HepG2 (cell line): Measurements from ENCODE around the gene LATS1. TPM values are rescaled to one million over a fixed set of nuclear protein-coding genes. Genes with fewer than 3 reads are reported as not detected.

ENCODE experiments used
- ATF1 ChIP-seq: IDR thresholded peaks from 2 replicates; pipeline ENCODE4 v1.6.1; 2016; ENCODE audit warnings: mild to moderate bottlenecking, control low read depth
- FOXK2 ChIP-seq: fragments of 450-650 bp; IDR thresholded peaks from 2 replicates; pipeline ENCODE4 v1.6.1; 2016
- NKX3-1 ChIP-seq: sonication (generic); formaldehyde crosslinking; IDR thresholded peaks from 2 replicates; pipeline ENCODE4 v1.5.0; 2020; ENCODE audit warnings: missing genetic modification reagents
- PAF1 ChIP-seq: IDR thresholded peaks from 2 replicates; pipeline ENCODE4 v1.6.1; 2016; ENCODE audit warnings: missing genetic modification reagents, missing compliant biosample characterization
- ZNF30 ChIP-seq: sonication (generic); formaldehyde crosslinking; IDR thresholded peaks from 2 replicates; pipeline ENCODE4 v1.5.0; 2020; ENCODE audit warnings: mild to moderate bottlenecking, missing genetic modification reagents
- ZNF318 ChIP-seq: sonication (generic); formaldehyde crosslinking; IDR thresholded peaks from 2 replicates; pipeline ENCODE4 v1.4.0; 2020; ENCODE audit warnings: mild to moderate bottlenecking, missing genetic modification reagents
- ZNF44 ChIP-seq: sonication (generic); formaldehyde crosslinking; IDR thresholded peaks from 2 replicates; pipeline ENCODE4 v1.5.1; 2020; ENCODE audit warnings: mild to moderate bottlenecking, missing genetic modification reagents
- ZNF703 ChIP-seq: sonication (generic); formaldehyde crosslinking; IDR thresholded peaks from 2 replicates; pipeline ENCODE4 v1.5.1; 2020; ENCODE audit warnings: missing genetic modification reagents, mild to moderate bottlenecking, moderate library complexity, borderline replicate concordance
- polyA plus RNA-seq, 8 experiments: library from polyadenylated mRNA; depleted of rRNA in 3 of 8; stranded (reverse) in 7 of 8; unstranded in 1 of 8; fragments of >200 nt; fragmentation: Illumina TruSeq in 4 of 8; extraction: Trizol in 4 of 8; gene quantifications; 2 replicates each; pipeline versions ENCODE4 v1.2.1 to v1.2.3, GENCODE V29; 2011 to 2016; ENCODE audit warnings: low read depth in 4 of 8, missing spikeins in 1 of 8, mixed read lengths in 1 of 8; ENCODE audit not compliant: insufficient read depth in 1 of 8
- total RNA-seq, 5 experiments: library from RNA; depleted of rRNA; stranded (reverse); fragments of >200 nt; fragmentation: Illumina TruSeq; extraction: Trizol; gene quantifications; 2 replicates each; pipeline ENCODE4 v1.2.3, GENCODE V29; 2016; ENCODE audit warnings: low read depth in 1 of 5
- TF ChIP-seq, protein P1 (sequence below): sonication (generic); formaldehyde crosslinking; IDR thresholded peaks from 2 replicates; pipeline ENCODE4 v1.4.0; 2020; ENCODE audit warnings: missing genetic modification reagents
- TF ChIP-seq, protein P2 (sequence below), 2 experiments: fragments of 450-650 bp in 1 of 2; sonication (generic) in 1 of 2; formaldehyde crosslinking; IDR thresholded peaks; 2 replicates each; pipeline versions ENCODE4 v1.5.0 to v1.8.0; 2020 to 2022; ENCODE audit warnings: mild to moderate bottlenecking in 1 of 2, missing genetic modification reagents in 1 of 2
- TF ChIP-seq, protein P3 (sequence below): sonication (generic); formaldehyde crosslinking; IDR thresholded peaks from 2 replicates; pipeline ENCODE4 v1.5.1; 2020; ENCODE audit warnings: mild to moderate bottlenecking, moderate library complexity, missing genetic modification reagents
- TF ChIP-seq, protein P4 (sequence below): sonication (generic); formaldehyde crosslinking; IDR thresholded peaks from 2 replicates; pipeline ENCODE4 v1.4.0; 2020; ENCODE audit warnings: missing genetic modification reagents

Gene LATS1
- total and polyA plus RNA-seq, 2 of the 13 experiments (the other 11 are each of a cell fraction or from before 2014, with no cell fraction given), result 9.9 to 12.6 TPM

DNA sequence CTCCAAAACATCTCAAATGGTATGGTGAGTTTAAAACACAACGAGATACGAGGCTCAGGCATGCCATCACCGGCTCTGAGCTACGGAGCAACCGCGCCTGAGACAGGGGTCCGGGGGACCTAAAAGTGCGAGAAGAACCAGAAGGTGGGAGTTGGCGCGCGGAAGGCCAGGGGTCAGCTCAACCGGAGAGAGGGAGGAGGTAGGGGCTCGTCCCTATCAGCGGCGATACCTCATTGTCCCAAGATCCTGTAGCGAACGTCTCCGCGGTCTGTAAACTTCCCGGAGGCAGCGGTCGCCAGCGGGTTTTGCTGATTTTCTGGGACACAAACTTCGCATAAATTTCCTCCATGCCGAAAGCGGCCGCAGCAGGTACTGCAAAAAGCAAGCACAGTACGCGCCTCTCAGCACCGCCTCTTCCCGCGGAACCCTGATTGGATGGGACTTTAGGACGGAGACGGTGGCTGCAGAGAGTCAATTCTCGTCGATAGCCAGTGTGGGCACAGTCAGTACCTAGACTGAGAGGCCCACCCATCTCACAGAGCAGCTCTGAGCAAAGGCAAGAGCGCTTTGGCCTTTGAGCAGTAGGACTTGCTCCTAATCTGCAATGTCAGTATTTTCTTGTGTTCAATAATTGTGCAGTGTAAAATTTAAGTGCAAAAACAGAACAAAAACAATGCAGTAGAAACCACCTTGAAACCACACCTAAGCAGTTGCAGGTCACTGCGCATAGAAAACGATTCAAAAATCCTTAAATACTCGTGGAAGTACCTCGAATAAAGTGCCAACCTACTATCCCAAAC lies 28.4 kb upstream of the LATS1 start, which contains the start of gene NUP43 (continued):
- peak; percentile 87 for TF ChIP-seq ZNF318 (CRISPR knock-in tag)
- TF ChIP-seq FOXK2, result no peak
- TF ChIP-seq, protein P1, sequence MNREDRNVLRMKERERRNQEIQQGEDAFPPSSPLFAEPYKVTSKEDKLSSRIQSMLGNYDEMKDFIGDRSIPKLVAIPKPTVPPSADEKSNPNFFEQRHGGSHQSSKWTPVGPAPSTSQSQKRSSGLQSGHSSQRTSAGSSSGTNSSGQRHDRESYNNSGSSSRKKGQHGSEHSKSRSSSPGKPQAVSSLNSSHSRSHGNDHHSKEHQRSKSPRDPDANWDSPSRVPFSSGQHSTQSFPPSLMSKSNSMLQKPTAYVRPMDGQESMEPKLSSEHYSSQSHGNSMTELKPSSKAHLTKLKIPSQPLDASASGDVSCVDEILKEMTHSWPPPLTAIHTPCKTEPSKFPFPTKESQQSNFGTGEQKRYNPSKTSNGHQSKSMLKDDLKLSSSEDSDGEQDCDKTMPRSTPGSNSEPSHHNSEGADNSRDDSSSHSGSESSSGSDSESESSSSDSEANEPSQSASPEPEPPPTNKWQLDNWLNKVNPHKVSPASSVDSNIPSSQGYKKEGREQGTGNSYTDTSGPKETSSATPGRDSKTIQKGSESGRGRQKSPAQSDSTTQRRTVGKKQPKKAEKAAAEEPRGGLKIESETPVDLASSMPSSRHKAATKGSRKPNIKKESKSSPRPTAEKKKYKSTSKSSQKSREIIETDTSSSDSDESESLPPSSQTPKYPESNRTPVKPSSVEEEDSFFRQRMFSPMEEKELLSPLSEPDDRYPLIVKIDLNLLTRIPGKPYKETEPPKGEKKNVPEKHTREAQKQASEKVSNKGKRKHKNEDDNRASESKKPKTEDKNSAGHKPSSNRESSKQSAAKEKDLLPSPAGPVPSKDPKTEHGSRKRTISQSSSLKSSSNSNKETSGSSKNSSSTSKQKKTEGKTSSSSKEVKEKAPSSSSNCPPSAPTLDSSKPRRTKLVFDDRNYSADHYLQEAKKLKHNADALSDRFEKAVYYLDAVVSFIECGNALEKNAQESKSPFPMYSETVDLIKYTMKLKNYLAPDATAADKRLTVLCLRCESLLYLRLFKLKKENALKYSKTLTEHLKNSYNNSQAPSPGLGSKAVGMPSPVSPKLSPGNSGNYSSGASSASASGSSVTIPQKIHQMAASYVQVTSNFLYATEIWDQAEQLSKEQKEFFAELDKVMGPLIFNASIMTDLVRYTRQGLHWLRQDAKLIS (CRISPR knock-in tag), result no peak
- TF ChIP-seq, protein P2, sequence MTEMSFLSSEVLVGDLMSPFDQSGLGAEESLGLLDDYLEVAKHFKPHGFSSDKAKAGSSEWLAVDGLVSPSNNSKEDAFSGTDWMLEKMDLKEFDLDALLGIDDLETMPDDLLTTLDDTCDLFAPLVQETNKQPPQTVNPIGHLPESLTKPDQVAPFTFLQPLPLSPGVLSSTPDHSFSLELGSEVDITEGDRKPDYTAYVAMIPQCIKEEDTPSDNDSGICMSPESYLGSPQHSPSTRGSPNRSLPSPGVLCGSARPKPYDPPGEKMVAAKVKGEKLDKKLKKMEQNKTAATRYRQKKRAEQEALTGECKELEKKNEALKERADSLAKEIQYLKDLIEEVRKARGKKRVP (CRISPR knock-in tag; IDR thresholded peaks at IDR 0.05), result peak in 1 of 2 experiments; percentile 42; a peak in 1 of 4 replicates
- peak; percentile 96 for TF ChIP-seq ZNF44 (CRISPR knock-in tag)
- no peak for TF ChIP-seq PAF1 (CRISPR knock-in tag)
- TF ChIP-seq ATF1 (CRISPR knock-in tag), result peak; percentile 64
- no peak for TF ChIP-seq ZNF703 (CRISPR knock-in tag)
- TF ChIP-seq ZNF30 (CRISPR knock-in tag), result no peak
- TF ChIP-seq, protein P3, sequence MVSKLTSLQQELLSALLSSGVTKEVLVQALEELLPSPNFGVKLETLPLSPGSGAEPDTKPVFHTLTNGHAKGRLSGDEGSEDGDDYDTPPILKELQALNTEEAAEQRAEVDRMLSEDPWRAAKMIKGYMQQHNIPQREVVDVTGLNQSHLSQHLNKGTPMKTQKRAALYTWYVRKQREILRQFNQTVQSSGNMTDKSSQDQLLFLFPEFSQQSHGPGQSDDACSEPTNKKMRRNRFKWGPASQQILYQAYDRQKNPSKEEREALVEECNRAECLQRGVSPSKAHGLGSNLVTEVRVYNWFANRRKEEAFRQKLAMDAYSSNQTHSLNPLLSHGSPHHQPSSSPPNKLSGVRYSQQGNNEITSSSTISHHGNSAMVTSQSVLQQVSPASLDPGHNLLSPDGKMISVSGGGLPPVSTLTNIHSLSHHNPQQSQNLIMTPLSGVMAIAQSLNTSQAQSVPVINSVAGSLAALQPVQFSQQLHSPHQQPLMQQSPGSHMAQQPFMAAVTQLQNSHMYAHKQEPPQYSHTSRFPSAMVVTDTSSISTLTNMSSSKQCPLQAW, result peak; percentile 90; the same call in 1 of the 2 replicates
- no peak; the same call in none of the 2 replicates for TF ChIP-seq NKX3-1
- TF ChIP-seq, protein P4, sequence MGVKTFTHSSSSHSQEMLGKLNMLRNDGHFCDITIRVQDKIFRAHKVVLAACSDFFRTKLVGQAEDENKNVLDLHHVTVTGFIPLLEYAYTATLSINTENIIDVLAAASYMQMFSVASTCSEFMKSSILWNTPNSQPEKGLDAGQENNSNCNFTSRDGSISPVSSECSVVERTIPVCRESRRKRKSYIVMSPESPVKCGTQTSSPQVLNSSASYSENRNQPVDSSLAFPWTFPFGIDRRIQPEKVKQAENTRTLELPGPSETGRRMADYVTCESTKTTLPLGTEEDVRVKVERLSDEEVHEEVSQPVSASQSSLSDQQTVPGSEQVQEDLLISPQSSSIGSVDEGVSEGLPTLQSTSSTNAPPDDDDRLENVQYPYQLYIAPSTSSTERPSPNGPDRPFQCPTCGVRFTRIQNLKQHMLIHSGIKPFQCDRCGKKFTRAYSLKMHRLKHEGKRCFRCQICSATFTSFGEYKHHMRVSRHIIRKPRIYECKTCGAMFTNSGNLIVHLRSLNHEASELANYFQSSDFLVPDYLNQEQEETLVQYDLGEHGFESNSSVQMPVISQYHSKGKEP (CRISPR knock-in tag), result no peak
